Upper lobe of left lung (tissue), 6 donors: Measurements from ENCODE around the gene ZNF329. TPM values are rescaled to one million over a fixed set of nuclear protein-coding genes. Genes with fewer than 3 reads are reported as not detected.

Experiments used
- ATAC-seq, 2 donors: fragments of 200-7000 bp; cut with Tn5 transposase; one replicate each; pipeline ENCODE4 v1.9.1; 2022; ENCODE audit warnings: mild to moderate bottlenecking in 2 of 2, moderate library complexity in 2 of 2; ENCODE audit not compliant: low FRiP score in 2 of 2
- DNase-seq, 2 donors: peaks; one replicate each; pipeline ENCODE4 v3.0.0-alpha.2; 2019 to 2020
- H3K27ac ChIP-seq, 4 donors: fragments of 200-600 bp; sonication (generic); one replicate each; pipeline ENCODE4 v1.5.1; 2016 to 2019
- H3K27me3 ChIP-seq, 4 donors: fragments of 200-600 bp; sonication (generic); one replicate each; pipeline ENCODE4 v1.5.1; 2017 to 2019
- H3K36me3 ChIP-seq, 4 donors: fragments of 200-600 bp; sonication (generic); one replicate each; pipeline ENCODE4 v1.5.1; 2016 to 2019
- H3K4me1 ChIP-seq, 4 donors: fragments of 200-600 bp; sonication (generic); one replicate each; pipeline ENCODE4 v1.5.1; 2018 to 2019
- H3K4me3 ChIP-seq, 4 donors: fragments of 200-600 bp; sonication (generic); one replicate each; pipeline ENCODE4 v1.5.1; 2017 to 2019; ENCODE audit warnings: mild to moderate bottlenecking in 2 of 4, moderate library complexity in 1 of 4
- H3K9me3 ChIP-seq, 4 donors: fragments of 200-600 bp; sonication (generic); one replicate each; pipeline ENCODE4 v1.5.1; 2018 to 2019
- EP300 ChIP-seq, 4 donors: sonication (generic); formaldehyde crosslinking; IDR thresholded peaks; one replicate each; pipeline ENCODE4 v1.5.1; 2017; ENCODE audit warnings: antibody characterized with exemption in 4 of 4, control low read depth in 2 of 4
- POLR2A ChIP-seq, 4 donors: fragments of 450-650 bp; IDR thresholded peaks; one replicate each; pipeline ENCODE4 v1.5.1; 2016 to 2017; ENCODE audit warnings: antibody characterized with exemption in 4 of 4, mild to moderate bottlenecking in 2 of 4
- POLR2AphosphoS5 ChIP-seq, 2 donors: sonication (generic); formaldehyde crosslinking; IDR thresholded peaks; one replicate each; pipeline ENCODE4 v1.5.1; 2017; ENCODE audit warnings: antibody characterized with exemption in 2 of 2
- WGBS, 2 donors: methylation state at CpG; one replicate each; pipeline ENCODE4 v1.1.5; 2017 to 2018; 5-methylcytosine and 5-hydroxymethylcytosine counted together
- total RNA-seq, 6 donors: library from RNA; depleted of rRNA in 4 of 6; stranded (reverse); fragments of >200 nt in 4 of 6; gene quantifications; one replicate each; pipeline versions ENCODE4 v1.1.0 to v1.2.1, GENCODE V29; 2016 to 2021
- TF ChIP-seq, protein P1 (sequence below), 6 experiments: fragments of 450-650 bp in 4 of 6; fragments of 200-600 bp in 2 of 6; sonication (generic) in 2 of 6; IDR thresholded peaks; one replicate each; pipeline ENCODE4 v1.5.1; 2016 to 2019; ENCODE audit warnings: antibody characterized with exemption in 6 of 6
- donor health status: DM: no; HTN: no; CAD: no; lungs with moderate emphysema.
- donor health status: DM: no; HTN: yes; CAD: no; lungs with severe emphysema.

The ZNF329 gene
- total RNA-seq, 6 donors from 2014 or later = 4.9 to 18.4 (median 7.1) TPM

DNA sequence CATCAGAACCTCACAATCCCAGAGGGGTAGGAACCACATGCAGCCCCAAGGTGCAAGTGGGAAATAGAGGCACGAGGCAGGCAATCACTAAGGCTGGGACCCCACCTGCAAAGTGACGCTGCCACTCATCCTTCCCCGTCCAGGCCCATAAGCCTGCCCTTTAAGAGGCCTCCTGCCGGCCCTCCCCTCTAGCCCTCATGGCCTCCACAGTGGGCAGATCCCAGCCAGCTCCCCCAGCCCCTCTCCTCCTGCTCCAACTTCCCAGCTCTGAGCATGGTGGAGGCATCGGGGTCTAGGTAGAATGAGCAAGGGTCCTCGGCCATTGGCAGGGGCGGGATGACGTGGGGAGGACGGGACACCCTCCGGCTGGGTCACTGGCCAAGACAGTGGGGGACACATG lies 55.3 kb downstream of the ZNF329 start:
- DNase-seq (no peak), ATAC-seq (no peak)
- Histone ChIP-seq H3K9me3 (peaks cover 0 to 38% (median 26%) of the 10 kb centered on the region in 4 donors), H3K27ac (no peak overlapping the region), H3K4me1 (peaks cover 6 to 16% (median 10%) of the 10 kb centered on the region in 4 donors), H3K4me3 (no peak overlapping the region), H3K27me3 (no peaks in the 10 kb centered on the region), H3K36me3 (no peaks in the 10 kb centered on the region)
- no peak for TF ChIP-seq EP300 (IDR thresholded peaks at IDR 0.05)
- TF ChIP-seq POLR2AphosphoS5 (IDR thresholded peaks at IDR 0.05) = no peak
- TF ChIP-seq POLR2A (IDR thresholded peaks at IDR 0.05) = no peak
- TF ChIP-seq, protein P1, sequence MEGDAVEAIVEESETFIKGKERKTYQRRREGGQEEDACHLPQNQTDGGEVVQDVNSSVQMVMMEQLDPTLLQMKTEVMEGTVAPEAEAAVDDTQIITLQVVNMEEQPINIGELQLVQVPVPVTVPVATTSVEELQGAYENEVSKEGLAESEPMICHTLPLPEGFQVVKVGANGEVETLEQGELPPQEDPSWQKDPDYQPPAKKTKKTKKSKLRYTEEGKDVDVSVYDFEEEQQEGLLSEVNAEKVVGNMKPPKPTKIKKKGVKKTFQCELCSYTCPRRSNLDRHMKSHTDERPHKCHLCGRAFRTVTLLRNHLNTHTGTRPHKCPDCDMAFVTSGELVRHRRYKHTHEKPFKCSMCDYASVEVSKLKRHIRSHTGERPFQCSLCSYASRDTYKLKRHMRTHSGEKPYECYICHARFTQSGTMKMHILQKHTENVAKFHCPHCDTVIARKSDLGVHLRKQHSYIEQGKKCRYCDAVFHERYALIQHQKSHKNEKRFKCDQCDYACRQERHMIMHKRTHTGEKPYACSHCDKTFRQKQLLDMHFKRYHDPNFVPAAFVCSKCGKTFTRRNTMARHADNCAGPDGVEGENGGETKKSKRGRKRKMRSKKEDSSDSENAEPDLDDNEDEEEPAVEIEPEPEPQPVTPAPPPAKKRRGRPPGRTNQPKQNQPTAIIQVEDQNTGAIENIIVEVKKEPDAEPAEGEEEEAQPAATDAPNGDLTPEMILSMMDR (IDR thresholded peaks at IDR 0.05) = no peak
- WGBS, 2 donors = 97 to 98% methylated on average over 5 to 10 of the region's 10 CpGs

DNA sequence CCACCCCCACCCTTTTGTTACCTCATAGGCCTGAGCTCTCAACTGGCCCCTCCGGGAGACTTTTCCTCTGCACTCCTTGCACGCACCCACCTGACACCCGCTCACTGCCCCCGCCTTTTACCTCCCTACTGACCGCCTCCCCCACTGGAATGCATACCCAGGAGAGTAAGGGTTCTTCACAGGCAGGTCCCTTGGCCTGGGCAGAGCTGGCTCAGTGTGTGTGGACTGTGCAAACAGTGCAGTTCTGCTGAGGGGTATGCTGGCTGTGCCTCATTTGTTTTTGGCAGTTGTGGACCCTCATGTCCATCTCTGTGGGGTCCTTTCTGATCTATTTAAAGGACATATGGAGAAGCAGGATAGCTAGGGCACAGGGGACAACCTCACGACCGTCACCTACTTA lies 57.5 kb downstream of the ZNF329 start:
- DNase-seq (no peak), ATAC-seq (no peak)
- Histone ChIP-seq H3K9me3 (peaks cover 0 to 51% (median 32%) of the 10 kb centered on the region in 4 donors), H3K27me3 (no peaks in the 10 kb centered on the region), H3K4me1 (peaks cover 5 to 13% (median 8%) of the 10 kb centered on the region in 4 donors), H3K27ac (no peak overlapping the region), H3K36me3 (peaks cover 0 to 11% (median 5%) of the 10 kb centered on the region in 4 donors), H3K4me3 (no peak overlapping the region)
- WGBS, 2 donors = 92 to 100% methylated on average over 7 of the region's 7 CpGs
- TF ChIP-seq, protein P1 (IDR thresholded peaks at IDR 0.05) = no peak
- TF ChIP-seq POLR2AphosphoS5 (IDR thresholded peaks at IDR 0.05) (no peak), EP300 (IDR thresholded peaks at IDR 0.05) (no peak), POLR2A (IDR thresholded peaks at IDR 0.05) (no peak)

DNA sequence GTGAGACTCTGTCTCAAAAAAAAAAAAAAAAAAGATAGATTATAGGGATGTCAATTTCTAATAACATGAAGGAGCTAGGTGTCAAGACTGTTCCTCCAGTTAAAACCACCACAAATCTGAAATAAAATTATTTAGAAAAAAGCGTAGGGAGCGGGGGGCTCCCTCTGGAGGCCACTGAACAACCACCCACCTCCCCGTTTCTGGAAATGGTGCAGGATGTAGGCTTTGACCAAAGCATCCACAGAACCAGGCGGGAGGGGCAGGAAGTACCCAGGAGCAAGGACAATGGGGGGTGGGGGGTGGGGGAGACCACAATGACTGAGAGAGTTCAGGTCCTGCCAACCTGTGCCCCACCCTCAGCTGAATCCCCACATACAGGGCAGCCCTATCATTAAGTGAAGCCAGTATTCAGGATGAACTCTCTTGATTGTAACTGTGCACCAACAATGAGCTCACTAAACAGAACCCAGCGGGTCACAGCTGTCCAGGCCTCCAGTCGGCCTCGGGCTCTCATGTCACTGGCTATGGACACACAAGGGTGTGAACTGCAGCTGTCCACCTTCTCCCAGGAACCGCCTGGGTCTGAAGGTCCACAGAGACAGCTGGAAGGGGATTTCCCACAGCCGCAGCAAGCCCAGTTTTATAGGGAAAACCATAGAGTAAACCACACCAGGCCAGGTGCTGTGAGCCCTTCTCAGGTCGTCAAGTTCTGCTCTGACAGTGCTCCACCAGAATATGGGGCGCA lies 59.2 kb downstream of the ZNF329 start:
- no peak overlapping the region for H3K27ac ChIP-seq
- H3K4me1 ChIP-seq = no peaks in the 10 kb centered on the region
- H3K4me3 ChIP-seq = no peak overlapping the region
- 81 to 82% methylated on average over 6 to 11 of the region's 11 CpGs for WGBS, 2 donors
- DNase-seq (no peak), ATAC-seq (no peak)
- peaks cover 0 to 26% (median 14%) of the 10 kb centered on the region in 4 donors for H3K36me3 ChIP-seq
- H3K27me3 ChIP-seq = no peaks in the 10 kb centered on the region
- TF ChIP-seq POLR2A (IDR thresholded peaks at IDR 0.05) (no peak), POLR2AphosphoS5 (IDR thresholded peaks at IDR 0.05) (no peak), EP300 (IDR thresholded peaks at IDR 0.05) (no peak)
- TF ChIP-seq, protein P1 (IDR thresholded peaks at IDR 0.05) = no peak
- peaks cover 0 to 65% (median 44%) of the 10 kb centered on the region in 4 donors for H3K9me3 ChIP-seq

DNA sequence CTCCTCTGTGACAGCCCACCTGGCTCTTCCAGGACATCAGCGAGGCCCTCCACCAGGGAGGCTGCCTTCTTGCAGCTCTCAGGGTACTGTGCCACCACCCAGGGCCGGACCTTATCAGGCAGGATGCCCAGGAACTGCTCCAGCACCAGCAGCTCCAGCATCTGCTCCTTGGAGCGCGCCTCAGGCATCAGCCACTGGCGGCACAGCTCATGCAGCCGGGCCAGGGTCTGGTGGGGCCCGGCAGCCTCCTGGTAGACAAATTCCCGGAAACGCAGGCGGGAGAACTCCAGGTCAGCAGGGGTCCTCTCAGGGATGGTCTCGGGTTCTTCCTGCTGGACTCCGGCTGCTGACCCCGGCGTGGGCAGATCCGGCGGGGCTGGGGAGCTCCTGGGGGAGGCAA lies 60.7 kb downstream of the ZNF329 start:
- H3K36me3 ChIP-seq = peaks cover 0 to 42% (median 27%) of the 10 kb centered on the region in 4 donors
- peaks cover 0 to 73% (median 56%) of the 10 kb centered on the region in 4 donors for H3K9me3 ChIP-seq
- no peak overlapping the region for H3K4me3 ChIP-seq
- H3K27ac ChIP-seq = no peak overlapping the region
- WGBS, 2 donors = 95% methylated on average over 4 of the region's 16 CpGs; no CpG with 5 or more reads in 1 of the 2 donors
- TF ChIP-seq POLR2A (IDR thresholded peaks at IDR 0.05) (no peak), EP300 (IDR thresholded peaks at IDR 0.05) (no peak)
- TF ChIP-seq, protein P1 (IDR thresholded peaks at IDR 0.05) = no peak
- ATAC-seq (no peak), DNase-seq (peak in 1 of 2 donors; percentile 62)
- no peaks in the 10 kb centered on the region for H3K4me1 ChIP-seq
- H3K27me3 ChIP-seq = no peaks in the 10 kb centered on the region
